Hematopoietic multipotent progenitor cell treated with erythropoietin and hydrocortisone succinate and interleukin-3 and kit ligand, for 17 days (in vitro differentiated cells): ENCODE results near the gene OTUD5.
A peak's percentile ranks its signal among the peaks of the same experiment; 100 is the strongest.

Experiments used
- DNase-seq: peaks from one replicate; pipeline ENCODE4 v3.0.0-alpha.2; 2015; ENCODE audit warnings: low spot score

Gene OTUD5

GRCh38 chrX:48937054-48937907 is 20.1 kb downstream of the OTUD5 start:
- peak; percentile 64 for DNase-seq

DNA sequence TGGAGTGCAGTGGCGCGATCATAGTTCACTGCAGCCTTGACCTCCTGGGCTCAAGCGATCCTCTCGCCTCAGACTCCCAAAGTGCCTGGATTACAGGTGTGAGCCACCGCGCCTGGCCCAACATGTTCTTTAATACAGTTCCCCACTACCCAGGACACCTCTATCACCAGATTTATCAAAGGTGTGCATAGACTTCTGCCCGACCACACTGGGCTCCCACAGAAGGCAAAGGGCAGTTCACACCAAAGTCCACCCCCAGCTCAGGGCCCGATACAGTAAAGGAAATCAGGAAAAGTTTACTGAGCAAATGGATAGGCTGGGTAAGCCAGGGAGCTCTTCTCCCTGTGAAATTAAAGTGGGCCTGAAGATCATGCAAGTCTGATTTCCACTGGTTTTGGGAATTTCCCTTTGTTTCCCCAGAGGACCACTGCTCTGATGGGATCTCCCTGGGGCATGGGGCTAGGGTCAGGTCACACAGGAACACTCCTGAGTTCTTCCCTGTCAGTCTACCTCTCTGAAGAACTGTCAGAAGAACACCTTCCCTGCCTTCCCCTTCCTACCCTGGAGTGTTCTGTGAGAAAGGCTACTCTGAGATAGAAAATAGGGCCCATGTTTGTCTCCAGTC is 20.9 kb downstream of the OTUD5 start:
- no peak for DNase-seq

GRCh38 chrX:48935301-48935670 is 22.1 kb downstream of the OTUD5 start:
- no peak for DNase-seq

- no peak for DNase-seq
Measured at GRCh38 chrX:48934581-48935300, 22.7 kb downstream of the OTUD5 start.

- no peak for DNase-seq
Measured at GRCh38 chrX:48933757-48934156, 23.6 kb downstream of the OTUD5 start.

GRCh38 chrX:48927736-48928382 is 29.5 kb downstream of the OTUD5 start:
- no peak for DNase-seq

- DNase-seq: no peak
Measured at GRCh38 chrX:48927123-48927522, 30.3 kb downstream of the OTUD5 start.

- no peak for DNase-seq
Measured at GRCh38 chrX:48924270-48924669, 33.1 kb downstream of the OTUD5 start.

- no peak for DNase-seq
Measured at GRCh38 chrX:48923771-48924170, 33.6 kb downstream of the OTUD5 start.

DNA sequence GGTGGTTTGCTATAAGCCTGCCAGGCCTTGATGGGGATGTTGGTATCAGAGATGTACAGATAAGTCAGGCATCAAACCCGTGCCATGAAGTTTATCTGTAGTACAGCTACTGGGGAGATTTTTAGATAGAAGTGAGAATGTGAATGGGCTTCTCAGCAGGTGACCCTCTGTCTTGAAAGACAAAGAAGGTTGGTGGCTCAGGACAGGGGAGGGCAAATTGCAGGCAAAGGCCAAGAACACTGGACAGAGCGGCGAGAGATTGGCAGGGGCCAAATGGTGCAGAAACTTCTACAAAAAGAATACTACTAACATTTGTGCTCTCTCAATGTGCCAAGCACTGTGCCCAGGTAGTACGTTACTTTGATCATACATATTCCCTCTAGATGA is 36.7 kb downstream of the OTUD5 start:
- no peak for DNase-seq

- peak; percentile 83 for DNase-seq
Measured at GRCh38 chrX:48919947-48920717, 37.3 kb downstream of the OTUD5 start.

DNA sequence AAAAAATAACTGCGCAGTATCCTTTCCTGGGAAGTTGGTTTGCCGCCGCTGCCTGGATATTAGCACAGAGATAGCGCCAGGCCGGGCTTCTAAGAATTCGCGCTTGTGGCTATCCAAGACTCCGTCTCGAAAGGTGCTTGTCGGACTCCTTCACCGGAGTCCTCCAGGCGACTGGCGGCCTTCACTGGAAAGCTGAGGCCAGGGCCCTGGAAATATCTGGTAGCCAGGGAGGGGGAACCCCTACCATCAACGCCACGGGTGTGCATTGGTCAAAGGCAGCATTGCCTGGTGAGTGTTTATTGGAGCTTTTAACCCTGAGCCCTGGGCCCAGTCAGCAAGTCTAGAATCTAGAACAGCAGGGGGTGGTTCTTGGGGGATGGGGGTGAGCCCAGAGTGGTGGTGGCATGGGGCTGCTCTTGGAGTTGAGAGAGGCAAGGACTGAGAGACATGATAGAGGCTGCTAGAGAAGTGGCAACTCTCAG is 38.0 kb downstream of the OTUD5 start:
- no peak for DNase-seq

DNA sequence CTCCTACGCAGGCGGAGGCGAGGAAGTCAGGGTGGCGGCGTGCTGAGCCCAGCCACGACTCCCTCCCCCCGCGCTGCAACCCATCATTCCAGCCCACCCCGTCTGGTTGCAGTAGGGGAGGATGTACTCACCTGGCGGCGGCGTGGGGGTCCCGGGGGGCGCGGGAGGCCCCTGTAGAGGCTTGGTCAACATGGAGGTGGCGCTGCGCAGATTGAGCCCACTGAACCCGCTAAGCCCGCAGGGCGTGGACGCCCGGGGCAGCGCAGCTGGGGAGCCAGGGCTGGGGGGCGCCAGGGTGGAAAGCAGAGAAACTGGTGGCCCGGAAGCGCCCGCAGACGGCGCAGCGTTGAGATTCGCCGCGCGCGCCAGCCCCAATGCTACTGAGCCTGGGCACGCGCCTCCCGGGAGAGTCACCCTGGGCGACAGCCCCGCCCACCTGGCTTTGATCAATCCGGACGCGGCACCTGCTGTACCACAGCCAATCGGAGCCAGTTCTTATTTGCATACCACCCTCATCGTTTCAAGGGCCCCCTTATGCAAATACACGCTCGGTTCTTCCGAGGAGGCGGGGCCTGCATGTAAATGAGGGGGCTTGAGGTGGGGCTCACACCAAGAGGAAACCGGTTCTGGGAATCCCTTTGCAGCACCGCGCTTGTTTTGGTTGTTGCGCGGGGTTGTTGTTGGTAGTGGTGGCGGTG is 38.6 kb downstream of the OTUD5 start, which contains the start of gene PIM2:
Gene PIM2, minus strand, starts transcription at position 382 of the 698 bp plus-strand sequence. Its CDS starts 190 bp downstream, at position 192.
- peak; percentile 94 for DNase-seq

GRCh38 chrX:48918301-48918642 is 39.1 kb downstream of the OTUD5 start:
- no peak for DNase-seq

GRCh38 chrX:48917139-48918001 is 40.0 kb downstream of the OTUD5 start:
- peak; percentile 96 for DNase-seq

DNA sequence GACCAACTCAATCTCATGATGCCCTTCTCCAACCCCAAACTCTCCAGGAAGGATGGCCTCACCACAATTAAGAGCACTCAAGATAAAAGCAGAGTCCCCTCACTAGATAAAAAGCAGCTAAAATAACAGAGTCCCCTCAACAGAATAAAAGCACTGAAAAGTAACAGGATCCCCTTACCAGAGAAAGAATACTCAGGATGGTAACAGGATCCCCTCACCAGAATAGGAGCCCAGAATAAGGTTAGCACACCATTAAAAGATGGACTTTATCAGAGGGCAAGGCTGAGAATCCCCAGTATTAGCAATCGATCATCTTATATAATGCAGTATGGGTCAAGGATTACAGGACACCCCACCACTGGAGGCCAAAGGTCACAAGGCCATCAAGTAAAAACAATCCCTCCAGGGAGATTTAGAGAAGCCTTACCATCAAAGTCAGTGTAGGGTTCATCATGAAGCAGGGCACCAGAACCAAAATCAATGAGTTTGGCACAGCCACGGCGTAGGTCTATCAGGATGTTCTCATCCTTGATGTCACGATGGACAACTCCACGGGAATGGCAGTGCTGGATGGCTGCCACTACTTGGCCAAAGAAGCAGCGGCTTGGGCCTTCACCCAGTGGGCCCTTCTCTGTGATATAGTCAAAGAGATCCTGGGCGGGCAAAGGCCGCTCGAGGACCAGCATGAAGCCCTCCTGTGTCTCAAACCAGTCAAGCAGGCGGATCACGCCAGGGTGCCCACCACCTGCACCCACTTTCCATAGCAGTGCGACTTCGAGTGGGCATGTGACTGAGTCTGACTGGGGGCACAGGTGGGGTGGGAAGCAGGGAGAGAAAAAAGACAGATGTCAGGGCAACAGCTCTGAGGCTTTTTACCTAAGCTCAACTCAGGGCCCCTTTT is 42.6 kb downstream of the OTUD5 start:
- no peak for DNase-seq

DNA sequence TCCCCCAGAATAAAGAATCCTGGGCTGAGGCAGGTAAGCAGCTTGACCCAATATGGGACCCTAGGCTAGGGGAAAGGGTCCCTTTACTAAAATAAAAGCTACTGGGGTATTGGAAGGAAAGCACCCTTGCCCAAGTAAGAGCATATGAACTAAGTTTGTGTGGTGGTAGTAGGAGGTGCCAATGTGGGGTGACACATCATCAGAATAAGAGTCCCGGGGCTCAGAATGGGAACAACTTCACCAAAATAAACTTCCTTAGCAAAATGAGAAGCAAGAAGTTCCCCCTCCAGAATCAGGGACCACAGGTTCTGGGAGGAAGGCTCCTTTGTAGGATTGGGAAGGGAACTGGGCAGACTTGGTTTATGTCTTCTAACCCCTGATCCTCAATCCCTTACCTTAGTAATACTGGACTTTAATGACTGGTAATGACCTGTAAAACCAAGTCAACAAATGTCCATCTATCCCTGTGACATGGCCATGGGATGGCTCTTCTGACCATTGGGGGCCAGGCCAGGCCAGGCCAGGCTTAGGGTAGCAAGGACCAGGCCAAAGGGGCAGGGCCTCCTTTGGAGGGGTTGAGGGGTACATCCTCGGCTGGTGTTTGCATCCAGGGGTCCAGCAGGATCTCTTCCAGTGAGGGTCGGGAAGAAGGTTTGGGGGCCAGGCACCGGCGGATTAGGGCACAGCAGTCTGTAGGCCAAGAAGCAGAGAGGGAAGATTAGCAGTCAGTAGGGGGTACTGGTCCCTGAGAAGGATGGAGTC is 43.6 kb downstream of the OTUD5 start:
- no peak for DNase-seq
